ENCODE measurements around the gene BMPR1A. TPM values are rescaled to one million over a fixed set of nuclear protein-coding genes. Genes with fewer than 3 reads are reported as not detected.

The BMPR1A gene
- total and polyA plus RNA-seq, 4 donors = 2.2 to 16.0 (median 8.9) TPM

GRCh38 chr10:86872757-86873156 lies 116.3 kb downstream of the BMPR1A start:
- WGBS = 61% methylated on average over 4 of the region's 4 CpGs
- no peak for DNase-seq (ENCODE audit: low spot score)
- Histone ChIP-seq H3K4me1 (ENCODE audit: control insufficient read depth in 4 of 4, insufficient read depth in 4 of 4, low read length in 3 of 4) (no peaks in the 10 kb centered on the region), H3K27me3 (ENCODE audit: control insufficient read depth in 4 of 4, insufficient read depth in 4 of 4, low read length in 3 of 4) (no peaks in the 10 kb centered on the region), H3K9ac (ENCODE audit: low read depth in 1 of 2, low read length in 2 of 2) (no peak overlapping the region), H3K9me3 (ENCODE audit: control insufficient read depth in 4 of 4, low read length in 3 of 4) (no peaks in the 10 kb centered on the region), H3K36me3 (ENCODE audit: control insufficient read depth in 4 of 4, insufficient read depth in 3 of 4, low read depth in 1 of 4, low read length in 3 of 4) (no peaks in the 10 kb centered on the region), H3K4me3 (ENCODE audit: low read depth in 1 of 3, low read length in 3 of 3) (no peak overlapping the region), H3K27ac (ENCODE audit: low read depth in 1 of 2, low read length in 2 of 2) (no peak overlapping the region)
- TF ChIP-seq SP1 (IDR thresholded peaks at IDR 0.05) (no peak), YY1 (IDR thresholded peaks at IDR 0.05) (no peak), NR2F2 (IDR thresholded peaks at IDR 0.05) (peak; percentile 53), JUND (IDR thresholded peaks at IDR 0.05) (no peak), GABPA (IDR thresholded peaks at IDR 0.05 in 1 of 2, conservative IDR thresholded peaks at IDR 0.05 in 1 of 2) (no peak), MAX (IDR thresholded peaks at IDR 0.05) (no peak), REST (IDR thresholded peaks at IDR 0.05) (no peak), RXRA (IDR thresholded peaks at IDR 0.05) (peak in 1 of 2 donors; percentile 19), FOXA2 (IDR thresholded peaks at IDR 0.05) (no peak), HNF4A (conservative IDR thresholded peaks at IDR 0.05) (no peak), RAD21 (IDR thresholded peaks at IDR 0.05) (peak in 1 of 2 donors; percentile 9), HNF4G (IDR thresholded peaks at IDR 0.05) (no peak), ZBTB33 (IDR thresholded peaks at IDR 0.05) (no peak), FOXA1 (IDR thresholded peaks at IDR 0.05) (no peak), TAF1 (conservative IDR thresholded peaks at IDR 0.05) (no peak), EGR1 (IDR thresholded peaks at IDR 0.05; ENCODE audit: low read depth in 2 of 2) (no peak)
- TF ChIP-seq, protein P1, sequence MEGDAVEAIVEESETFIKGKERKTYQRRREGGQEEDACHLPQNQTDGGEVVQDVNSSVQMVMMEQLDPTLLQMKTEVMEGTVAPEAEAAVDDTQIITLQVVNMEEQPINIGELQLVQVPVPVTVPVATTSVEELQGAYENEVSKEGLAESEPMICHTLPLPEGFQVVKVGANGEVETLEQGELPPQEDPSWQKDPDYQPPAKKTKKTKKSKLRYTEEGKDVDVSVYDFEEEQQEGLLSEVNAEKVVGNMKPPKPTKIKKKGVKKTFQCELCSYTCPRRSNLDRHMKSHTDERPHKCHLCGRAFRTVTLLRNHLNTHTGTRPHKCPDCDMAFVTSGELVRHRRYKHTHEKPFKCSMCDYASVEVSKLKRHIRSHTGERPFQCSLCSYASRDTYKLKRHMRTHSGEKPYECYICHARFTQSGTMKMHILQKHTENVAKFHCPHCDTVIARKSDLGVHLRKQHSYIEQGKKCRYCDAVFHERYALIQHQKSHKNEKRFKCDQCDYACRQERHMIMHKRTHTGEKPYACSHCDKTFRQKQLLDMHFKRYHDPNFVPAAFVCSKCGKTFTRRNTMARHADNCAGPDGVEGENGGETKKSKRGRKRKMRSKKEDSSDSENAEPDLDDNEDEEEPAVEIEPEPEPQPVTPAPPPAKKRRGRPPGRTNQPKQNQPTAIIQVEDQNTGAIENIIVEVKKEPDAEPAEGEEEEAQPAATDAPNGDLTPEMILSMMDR (IDR thresholded peaks at IDR 0.05; ENCODE audit: low read depth, low read length, missing input control) = no peak
- TF ChIP-seq, protein P2, sequence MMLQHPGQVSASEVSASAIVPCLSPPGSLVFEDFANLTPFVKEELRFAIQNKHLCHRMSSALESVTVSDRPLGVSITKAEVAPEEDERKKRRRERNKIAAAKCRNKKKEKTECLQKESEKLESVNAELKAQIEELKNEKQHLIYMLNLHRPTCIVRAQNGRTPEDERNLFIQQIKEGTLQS (IDR thresholded peaks at IDR 0.05) = no peak
